Renal cortex interstitium (tissue), 11 donors: ENCODE data around the gene ARL2. TPM values are rescaled to one million over a fixed set of nuclear protein-coding genes. Genes with fewer than 3 reads are reported as not detected.
"Not testable (repeated sequence)": the region's sequence is repeated elsewhere in the genome, so short reads cannot be mapped to it uniquely, and the experiment has no call there.

Experiments used
- DNase-seq, 11 donors: peaks; one replicate each; pipeline ENCODE4 v3.0.0-alpha.2; 2013; ENCODE audit warnings: low read depth in 9 of 11, low spot score in 4 of 11; ENCODE audit errors: extremely low read depth in 1 of 11
- polyA plus RNA-seq, 3 donors: library from polyadenylated mRNA; unstranded; fragments of 120-200 nt; gene quantifications; one replicate each; pipeline ENCODE4 v1.2.1, GENCODE V29; 2013; ENCODE audit not compliant: insufficient read length in 3 of 3

ARL2 gene
- polyA plus RNA-seq, 3 donors: 49.0 to 73.9 (median 63.6) TPM

- DNase-seq: peak in 8 of 11 donors; percentile 65 to 85 (median 76)
Measured at GRCh38 chr11:64996710-64997380, 17.1 kb upstream of the ARL2 start, which contains the start of gene BATF2. BATF2 (minus strand) TSS chr11:64996971; CDS start chr11:64996914, 57 bp downstream.

GRCh38 chr11:64998141-64998540, 15.8 kb upstream of the ARL2 start:
- DNase-seq: no peak

- DNase-seq: no peak
Measured at GRCh38 chr11:64998690-64999431, 15.1 kb upstream of the ARL2 start.

- DNase-seq: no peak
Measured at GRCh38 chr11:64999478-64999877, 14.5 kb upstream of the ARL2 start.

- no peak for DNase-seq
Measured at GRCh38 chr11:65002706-65003105, 11.3 kb upstream of the ARL2 start.

GRCh38 chr11:65003282-65003681, 10.7 kb upstream of the ARL2 start:
- no peak for DNase-seq

- not testable (repeated sequence) for DNase-seq
Measured at GRCh38 chr11:65003968-65004367, 10.0 kb upstream of the ARL2 start.

- DNase-seq: no peak
Measured at GRCh38 chr11:65008016-65008415, 5.9 kb upstream of the ARL2 start.

- no peak for DNase-seq
Measured at GRCh38 chr11:65008873-65009272, 5.1 kb upstream of the ARL2 start.

- peak; percentile 72 to 88 (median 82) for DNase-seq
Measured at GRCh38 chr11:65013130-65013887, 651 bp upstream of the ARL2 start.

- DNase-seq: no peak
Measured at GRCh38 chr11:65014726-65015227, 817 bp downstream of the ARL2 start.

GRCh38 chr11:65016705-65017104, 2.7 kb downstream of the ARL2 start:
- DNase-seq: no peak

GRCh38 chr11:65017937-65018336, 4.0 kb downstream of the ARL2 start:
- DNase-seq: no peak

- no peak for DNase-seq
Measured at GRCh38 chr11:65019824-65020223, 5.9 kb downstream of the ARL2 start.

GRCh38 chr11:65021003-65021402, 7.0 kb downstream of the ARL2 start:
- no peak for DNase-seq

- no peak for DNase-seq
Measured at GRCh38 chr11:65021509-65021908, 7.5 kb downstream of the ARL2 start.

GRCh38 chr11:65023502-65023901, 9.5 kb downstream of the ARL2 start:
- not testable (repeated sequence) for DNase-seq

GRCh38 chr11:65026810-65027209, 12.8 kb downstream of the ARL2 start:
- no peak for DNase-seq

- DNase-seq: peak; percentile 91 to 98 (median 95)
Measured at GRCh38 chr11:65027213-65028067, 13.5 kb downstream of the ARL2 start, which contains the start of gene SNX15. SNX15 (plus strand) TSS chr11:65027439; CDS start chr11:65027538, 99 bp downstream.
